22Rv1 (cell line): ENCODE data around the gene GPR65.

Experiments
- CTCF ChIP-seq: fragments of 450-650 bp; IDR thresholded peaks from 2 replicates; pipeline ENCODE4 v1.5.1; 2017; ENCODE audit warnings: mild to moderate bottlenecking
- ZFX ChIP-seq: fragments of 450-650 bp; IDR thresholded peaks from 2 replicates; pipeline ENCODE4 v1.6.1; 2017; ENCODE audit warnings: antibody characterized with exemption, borderline replicate concordance

DNA sequence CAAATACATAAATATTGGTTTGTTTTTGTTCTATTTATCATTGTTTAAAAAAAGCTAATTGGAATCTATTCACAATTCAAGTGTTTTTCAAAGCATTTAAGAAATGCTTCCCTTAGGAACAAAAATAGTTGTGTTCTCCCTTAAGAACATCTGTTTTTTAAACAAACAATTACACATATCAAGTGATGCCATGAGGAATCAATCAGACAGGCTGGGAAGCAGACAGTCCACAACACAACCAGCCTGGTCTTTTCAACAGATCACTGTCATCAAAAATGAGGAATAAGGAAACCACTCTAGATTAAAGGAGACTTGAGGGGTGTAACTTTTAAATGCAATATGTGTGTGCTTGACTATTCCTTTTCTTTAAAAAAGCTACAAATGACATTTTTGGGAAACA, 37.4 kb upstream of the GPR65 start:
- TF ChIP-seq CTCF (no peak), ZFX (no peak)
